Erythroblast (primary cell): ENCODE measurements around the gene ZWILCH.

Experiments
- GATA1 ChIP-seq: IDR thresholded peaks from 2 replicates; pipeline ENCODE4 v1.6.1; 2011; ENCODE audit warnings: low read depth, mild to moderate bottlenecking, control low read depth, low read length, moderate library complexity
- POLR2A ChIP-seq: IDR thresholded peaks from 2 replicates; pipeline ENCODE4 v1.6.1; 2011; ENCODE audit warnings: mild to moderate bottlenecking, low read length

DNA sequence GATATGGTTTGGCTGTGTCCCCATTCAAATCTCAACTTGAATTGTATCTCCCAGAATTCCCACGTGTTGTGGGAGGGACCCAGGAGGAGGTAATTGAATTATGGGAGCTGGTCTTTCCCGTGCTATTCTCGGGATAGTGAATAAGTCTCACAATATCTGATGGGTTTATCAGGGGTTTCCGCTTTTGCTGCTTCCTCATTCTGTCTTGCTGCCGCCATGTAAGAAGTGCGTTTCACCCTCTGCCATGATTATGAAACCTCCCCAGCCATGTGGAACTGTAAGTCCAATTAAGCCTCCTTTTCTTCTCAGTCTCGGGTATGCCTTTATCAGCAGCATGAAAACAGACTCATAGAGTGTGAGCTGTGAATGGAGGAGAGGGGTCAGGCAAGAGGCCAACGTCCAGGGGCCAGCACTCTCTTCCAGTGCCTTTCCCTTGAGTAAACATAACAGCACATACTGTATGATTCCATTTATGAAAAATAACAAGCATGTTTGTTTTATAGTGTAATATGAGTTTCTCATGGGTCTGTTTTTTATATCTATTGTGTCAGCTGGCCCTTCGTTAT, 76.9 kb downstream of the ZWILCH start:
- TF ChIP-seq POLR2A (no peak), GATA1 (no peak)
